HG03520 (cell line): ENCODE results near the gene SAMD4A.
A peak's percentile ranks its signal among the peaks of the same experiment; 100 is the strongest.

Experiments used
- ATAC-seq: cut with Tn5 transposase; IDR thresholded peaks from one replicate; pipeline ENCODE4 v1.9.1; 2021; ENCODE audit warnings: mild to moderate bottlenecking, moderate library complexity; ENCODE audit not compliant: unreplicated experiment

SAMD4A gene

DNA sequence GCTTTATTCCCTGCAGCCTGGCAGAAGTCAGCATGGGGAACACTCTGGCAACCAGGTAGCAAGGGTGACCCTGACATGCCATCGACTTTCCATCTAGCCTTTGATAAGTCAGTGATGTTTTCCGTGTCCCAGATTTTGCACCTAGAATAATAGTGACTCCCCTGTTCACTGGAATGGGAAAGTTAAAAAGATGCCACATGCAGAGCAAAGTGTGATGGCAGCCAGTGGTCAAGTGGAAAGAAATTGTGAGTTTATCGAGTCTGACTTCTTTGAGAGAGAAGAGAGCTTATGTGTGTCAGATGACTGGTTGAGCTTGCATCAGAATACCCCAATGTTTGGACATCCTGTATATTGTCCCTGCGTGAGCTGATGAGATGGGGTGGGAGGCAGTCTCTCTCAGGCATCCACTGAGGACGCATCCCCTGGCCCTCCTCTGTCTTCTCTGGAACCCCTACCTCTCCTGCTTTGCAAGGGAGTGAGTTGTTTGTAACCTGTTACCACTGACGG, 187.2 kb downstream of the SAMD4A start:
- no peak for ATAC-seq

- ATAC-seq, result no peak
These were observed 187.9 kb downstream of the SAMD4A start for GRCh38 chr14:54754623-54755386.

GRCh38 chr14:54756656-54757392, 189.9 kb downstream of the SAMD4A start:
- ATAC-seq, result no peak

- ATAC-seq, result no peak
These were observed 191.1 kb downstream of the SAMD4A start for GRCh38 chr14:54758041-54758440.

- ATAC-seq, result no peak
These were observed 193.2 kb downstream of the SAMD4A start for GRCh38 chr14:54759982-54760585.

GRCh38 chr14:54760866-54761575, 194.1 kb downstream of the SAMD4A start:
- no peak for ATAC-seq

GRCh38 chr14:54761835-54762234, 194.9 kb downstream of the SAMD4A start:
- no peak for ATAC-seq

DNA sequence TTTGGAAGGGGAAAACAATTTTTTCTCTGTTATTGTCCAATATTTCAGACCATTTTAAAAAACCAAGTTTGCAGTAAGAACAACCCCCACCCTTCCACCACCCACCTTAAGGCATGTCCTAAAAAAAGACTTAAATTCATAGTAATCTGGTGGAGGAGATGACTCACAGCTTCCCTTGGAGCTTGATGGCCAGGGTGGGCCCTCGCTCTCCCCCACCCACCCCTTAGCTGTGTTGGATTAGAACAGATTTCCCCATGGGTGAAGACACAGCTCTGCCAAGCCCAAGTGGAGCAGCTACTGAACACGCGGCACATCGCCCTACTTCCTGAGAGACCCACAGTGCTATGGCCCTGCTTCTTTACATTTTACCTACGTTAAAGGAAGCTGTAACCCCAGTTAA, 195.4 kb downstream of the SAMD4A start:
- ATAC-seq, result no peak

GRCh38 chr14:54763761-54764160, 196.8 kb downstream of the SAMD4A start:
- no peak for ATAC-seq

GRCh38 chr14:54766276-54767138, 199.6 kb downstream of the SAMD4A start:
- no peak for ATAC-seq

GRCh38 chr14:54767139-54767431, 200.2 kb downstream of the SAMD4A start:
- ATAC-seq, result no peak

- no peak for ATAC-seq
These were observed 200.5 kb downstream of the SAMD4A start for GRCh38 chr14:54767450-54767849.

GRCh38 chr14:54768501-54769129, 201.7 kb downstream of the SAMD4A start:
- ATAC-seq, result no peak

DNA sequence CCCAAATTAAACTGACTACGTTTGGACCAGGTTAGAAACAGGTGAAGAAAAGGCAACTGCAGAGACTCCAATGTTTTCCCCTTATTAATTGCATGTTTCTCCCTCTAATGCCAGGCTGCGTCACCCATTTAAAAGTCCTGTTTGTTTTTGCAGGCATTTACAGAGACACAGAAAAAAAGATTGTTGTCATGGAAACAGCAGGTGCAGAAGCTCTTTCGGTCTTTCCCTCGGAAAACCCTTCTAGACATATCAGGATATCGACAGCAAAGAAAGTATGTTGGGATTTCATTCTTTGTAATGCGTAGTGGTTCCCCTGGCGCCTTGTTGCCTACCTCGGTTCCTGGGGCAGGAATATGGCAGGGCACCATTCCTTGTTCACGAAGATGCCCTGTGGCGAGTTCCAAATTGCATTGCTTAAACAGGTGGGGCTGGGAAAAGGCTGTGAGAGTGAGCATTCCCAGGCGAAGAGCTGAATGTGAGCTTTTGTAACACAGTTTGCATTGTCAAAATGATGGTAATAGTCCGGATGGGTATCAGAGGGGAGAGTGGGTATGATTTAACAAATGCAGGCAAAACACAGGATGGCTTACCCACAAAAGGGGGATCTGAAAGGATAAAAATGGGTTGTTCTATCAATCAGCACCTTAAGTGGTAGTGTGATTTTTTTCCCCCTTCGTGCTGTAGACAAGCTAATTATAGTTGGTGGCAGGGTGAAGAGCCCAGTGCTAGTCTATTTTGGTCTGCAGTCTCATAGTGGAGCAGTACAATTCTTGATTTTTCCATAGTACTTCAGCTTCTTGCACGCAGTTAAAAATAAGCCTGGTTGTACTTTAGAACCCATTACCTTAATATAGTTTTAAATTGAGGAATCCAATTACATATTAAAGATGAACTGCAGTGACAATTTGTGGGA, 203.3 kb downstream of the SAMD4A start:
- no peak for ATAC-seq

DNA sequence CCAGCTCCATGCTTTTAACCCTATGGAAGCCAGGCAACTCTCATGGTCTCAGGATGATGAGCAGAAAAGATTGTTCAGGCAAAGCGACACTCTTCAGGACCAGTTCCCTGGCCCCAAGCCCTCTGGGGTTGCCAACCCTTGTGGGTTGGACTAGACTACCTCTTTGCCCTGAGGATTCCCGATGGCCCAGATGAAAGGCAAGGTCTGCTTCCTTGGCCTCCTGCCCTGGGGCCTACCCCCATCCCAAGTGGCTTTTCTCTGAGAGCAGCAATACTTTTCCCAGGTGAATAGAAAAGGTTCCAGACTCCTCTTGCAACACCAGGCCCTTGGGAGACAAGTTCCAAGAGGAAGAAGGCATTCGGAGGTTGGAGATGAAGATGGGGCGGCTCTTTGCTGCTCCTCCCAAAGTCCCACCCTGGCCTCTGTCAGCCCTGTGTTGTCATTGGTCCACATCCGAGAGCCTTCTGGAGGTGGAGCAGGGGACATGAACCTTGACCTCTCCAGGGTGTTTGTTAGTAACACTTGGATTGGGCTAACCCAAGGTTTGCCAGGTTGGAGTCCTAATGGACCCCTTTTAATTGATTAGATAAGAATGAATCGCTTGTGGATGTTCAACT, 204.6 kb downstream of the SAMD4A start:
- no peak for ATAC-seq

- ATAC-seq, result no peak
These were observed 205.5 kb downstream of the SAMD4A start for GRCh38 chr14:54772451-54772881.

- peak; percentile 35 for ATAC-seq
These were observed 206.5 kb downstream of the SAMD4A start for GRCh38 chr14:54773171-54774006.
